ENCODE measurements around the gene JMY.
A peak's percentile ranks its signal among the peaks of the same experiment; 100 is the strongest.

Gene JMY

GRCh38 chr5:79235634-79236361 lies at the start of gene JMY:
JMY (plus strand) TSS chr5:79236131; CDS start chr5:79236651, 520 bp downstream.
- DNase-seq (ENCODE audit: low read depth in 2 of 2), result peak; percentile 75 to 78

DNA sequence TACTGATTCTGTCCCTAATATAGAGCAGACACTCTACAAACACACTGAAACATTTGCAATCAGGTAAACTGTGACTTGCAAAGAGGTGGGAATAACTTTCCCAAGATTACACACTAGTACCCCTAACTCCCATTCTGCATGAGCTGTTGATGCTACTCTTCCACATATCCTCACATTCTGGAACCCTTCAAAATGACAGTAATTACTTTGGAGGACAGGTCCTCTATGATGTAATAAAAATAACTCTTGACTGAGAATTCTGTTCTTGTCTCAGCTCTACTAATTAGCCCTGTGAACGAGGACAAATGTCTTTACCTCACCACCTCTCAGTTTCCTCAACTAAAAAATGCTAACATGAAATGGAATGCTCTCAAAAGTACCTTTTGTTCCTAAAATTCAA lies 49.5 kb upstream of the JMY start:
- no peak for DNase-seq (ENCODE audit: low read depth in 2 of 2)

DNA sequence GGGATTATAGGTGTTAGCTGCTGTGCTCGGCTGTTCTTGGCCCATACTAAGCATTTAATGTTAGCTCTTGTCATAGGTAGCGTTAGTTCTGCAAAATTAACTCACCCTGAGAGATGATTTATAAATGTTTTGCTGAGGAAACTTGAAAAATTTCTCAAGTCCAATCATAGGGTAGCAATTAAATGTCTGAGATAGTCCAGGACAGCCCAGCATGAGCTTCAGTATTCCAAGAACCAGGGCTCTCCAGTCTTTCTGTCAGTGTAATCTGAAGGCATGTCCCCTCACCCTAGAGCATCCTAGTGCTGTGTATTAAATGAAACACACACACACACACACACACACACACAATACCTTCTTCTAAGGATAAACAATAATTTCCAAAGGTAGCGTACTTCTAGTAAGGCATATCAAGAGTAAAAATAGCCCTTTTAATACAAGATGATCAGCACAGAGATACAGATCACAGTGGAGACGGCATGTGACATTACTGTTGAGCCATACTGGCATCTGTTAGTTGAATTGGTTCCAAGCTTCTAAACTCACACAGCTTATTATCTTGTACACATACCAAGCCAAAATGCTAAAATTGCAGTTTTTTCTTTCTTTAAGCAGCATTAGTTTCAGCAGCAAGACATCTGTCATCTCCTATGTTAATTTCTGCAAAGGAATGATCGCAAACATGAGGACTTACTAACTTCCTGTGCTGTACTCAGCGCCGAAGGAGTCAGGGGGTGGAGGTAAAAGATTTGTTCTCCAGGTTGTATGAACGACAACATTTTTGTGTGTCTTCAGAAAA lies 46.3 kb upstream of the JMY start:
- no peak for DNase-seq (ENCODE audit: low read depth in 2 of 2)

- DNase-seq (ENCODE audit: low read depth in 2 of 2), result no peak
These were observed 45.7 kb upstream of the JMY start for GRCh38 chr5:79190235-79190529.

DNA sequence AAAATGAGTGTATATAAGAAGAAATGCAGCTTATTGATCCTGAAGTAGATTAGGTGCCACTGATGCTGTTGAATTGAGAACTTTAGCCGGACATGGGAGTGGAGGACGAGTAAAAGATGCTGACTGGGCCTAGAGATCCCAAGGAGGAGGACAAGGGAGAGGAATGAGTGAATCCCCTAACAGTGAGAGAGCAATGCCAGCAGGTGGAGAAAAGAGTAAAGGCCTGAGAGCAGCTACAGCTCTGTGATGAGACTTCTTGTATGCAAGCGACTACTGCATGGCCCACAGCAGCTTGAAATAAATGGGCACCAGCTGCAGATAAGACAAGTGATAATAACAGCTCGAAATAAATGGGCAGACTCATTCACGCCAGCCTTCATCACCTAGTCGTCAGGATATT lies 44.5 kb upstream of the JMY start:
- DNase-seq (ENCODE audit: low read depth in 2 of 2), result no peak

DNA sequence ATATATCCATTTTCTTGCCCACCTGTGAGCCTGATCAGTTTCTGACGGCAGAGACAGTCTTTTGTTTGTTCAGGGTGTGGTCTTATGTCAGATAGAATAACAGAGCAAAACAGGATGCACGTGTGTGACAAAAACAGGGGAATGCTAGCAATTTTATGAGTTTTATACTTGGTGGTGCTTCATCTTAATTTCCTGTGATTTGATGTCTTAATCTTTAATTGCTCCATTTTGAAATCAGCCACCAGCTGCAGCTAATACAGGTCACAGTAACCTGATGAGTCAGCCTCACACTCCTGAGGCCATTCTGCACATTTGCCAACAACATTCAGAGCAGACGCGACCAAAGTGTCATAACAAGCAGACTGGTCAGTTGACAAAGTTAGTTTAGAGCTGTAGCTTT lies 42.3 kb upstream of the JMY start:
- DNase-seq (ENCODE audit: low read depth in 2 of 2), result no peak

GRCh38 chr5:79200573-79201183 lies 35.3 kb upstream of the JMY start:
- no peak for DNase-seq (ENCODE audit: low read depth in 2 of 2)

GRCh38 chr5:79201206-79201605 lies 34.7 kb upstream of the JMY start:
- DNase-seq (ENCODE audit: low read depth in 2 of 2), result no peak

GRCh38 chr5:79202076-79202475 lies 33.9 kb upstream of the JMY start:
- DNase-seq (ENCODE audit: low read depth in 2 of 2), result no peak

DNA sequence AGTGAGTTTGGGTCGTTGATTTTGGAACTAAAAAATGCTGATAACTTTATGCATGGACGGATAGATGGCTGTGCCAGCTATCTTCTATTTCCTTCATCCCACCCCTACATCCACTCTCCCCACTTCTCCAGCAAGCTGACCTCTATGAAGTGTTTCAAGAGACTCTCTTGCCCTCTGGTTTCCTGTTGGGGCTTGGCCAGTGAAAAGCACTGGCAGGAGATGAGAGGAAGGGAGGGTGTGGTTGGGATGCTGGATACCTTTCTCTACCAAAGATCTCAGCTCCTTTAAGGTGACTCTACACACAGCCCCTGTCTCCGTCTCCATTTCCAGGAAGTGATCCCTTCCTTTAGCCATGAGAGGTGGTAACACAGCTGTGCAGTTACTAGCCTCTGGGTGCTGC lies 30.0 kb upstream of the JMY start:
- DNase-seq (ENCODE audit: low read depth in 2 of 2), result no peak

DNA sequence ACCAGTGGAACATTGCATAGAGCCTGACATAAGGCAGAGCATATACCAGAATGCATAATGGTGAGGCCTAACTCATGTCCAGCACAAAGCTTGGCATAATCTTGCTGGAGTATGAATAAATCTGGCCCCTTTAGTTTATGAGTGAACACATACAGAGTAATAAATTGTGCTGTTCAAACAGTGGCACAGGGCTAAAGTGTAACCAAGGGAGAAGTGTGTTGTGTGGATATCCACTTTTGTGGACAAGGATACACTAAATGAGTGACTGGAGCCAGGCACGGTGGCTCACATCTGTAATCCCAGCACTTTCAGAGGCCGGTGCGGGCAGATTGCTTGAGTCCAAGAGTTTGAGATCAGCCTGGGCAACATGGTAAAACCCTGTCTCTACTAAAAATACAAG lies 29.4 kb upstream of the JMY start:
- no peak for DNase-seq (ENCODE audit: low read depth in 2 of 2)

DNA sequence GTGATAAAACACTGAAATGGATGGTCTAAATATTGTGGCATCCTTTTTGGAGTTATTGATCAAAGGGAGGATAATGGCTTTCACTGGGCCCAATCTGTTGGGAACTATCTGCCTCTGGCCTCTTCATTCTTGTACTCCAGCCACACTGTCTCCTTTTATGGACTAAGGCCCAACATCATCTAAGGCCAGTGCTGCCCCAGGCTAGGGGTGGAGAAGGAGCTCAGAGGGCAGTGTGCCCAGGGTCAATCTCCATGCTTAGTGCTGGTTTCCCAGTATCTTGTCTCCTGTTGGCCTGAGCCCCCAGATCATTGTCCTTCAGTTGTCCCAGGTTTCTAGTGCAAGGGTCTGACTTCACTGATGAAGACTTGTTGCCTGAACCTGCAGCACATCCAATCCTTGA lies 26.4 kb upstream of the JMY start:
- no peak for DNase-seq (ENCODE audit: low read depth in 2 of 2)

- DNase-seq (ENCODE audit: low read depth in 2 of 2), result no peak
These were observed 11.5 kb upstream of the JMY start for GRCh38 chr5:79224286-79224984.

DNA sequence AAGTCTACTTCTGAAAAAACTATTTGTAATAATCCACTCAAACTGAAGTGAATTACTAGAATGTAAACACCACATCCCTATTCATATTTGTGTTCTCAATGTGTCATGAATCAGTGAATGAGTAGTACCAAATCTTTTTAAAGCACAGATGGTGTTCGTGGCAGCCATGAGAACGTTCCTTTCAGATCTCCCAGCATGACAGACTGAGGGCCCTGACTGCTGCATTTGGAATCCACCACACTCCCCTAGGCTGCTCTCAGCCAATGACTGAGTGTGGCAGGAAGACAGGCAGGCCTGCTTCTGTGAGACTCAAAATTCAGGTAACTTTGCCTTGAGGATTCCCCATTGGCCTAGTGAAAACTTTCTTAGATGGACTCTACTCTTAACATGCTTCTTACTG lies 10.9 kb upstream of the JMY start:
- no peak for DNase-seq (ENCODE audit: low read depth in 2 of 2)

DNA sequence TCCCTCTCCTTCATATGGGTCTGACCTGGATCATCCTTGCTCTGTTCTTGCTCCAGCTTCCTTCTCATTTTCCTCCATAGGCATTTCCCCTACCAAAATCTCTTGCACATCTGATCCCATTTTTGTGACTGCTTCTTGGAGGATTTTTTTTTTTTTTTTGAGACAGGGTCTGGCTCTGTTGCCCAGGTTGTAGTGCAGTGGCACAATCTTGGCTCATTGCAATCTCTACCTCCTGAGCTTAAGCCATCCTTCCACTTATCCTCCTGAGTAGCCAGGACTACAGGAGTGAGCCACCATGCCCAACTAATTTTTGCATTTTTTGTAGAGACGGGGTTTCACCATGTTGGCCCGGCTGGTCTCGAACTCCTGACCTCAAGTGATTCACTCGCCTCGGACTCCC lies 10.5 kb upstream of the JMY start:
- DNase-seq (ENCODE audit: low read depth in 2 of 2), result no peak

DNA sequence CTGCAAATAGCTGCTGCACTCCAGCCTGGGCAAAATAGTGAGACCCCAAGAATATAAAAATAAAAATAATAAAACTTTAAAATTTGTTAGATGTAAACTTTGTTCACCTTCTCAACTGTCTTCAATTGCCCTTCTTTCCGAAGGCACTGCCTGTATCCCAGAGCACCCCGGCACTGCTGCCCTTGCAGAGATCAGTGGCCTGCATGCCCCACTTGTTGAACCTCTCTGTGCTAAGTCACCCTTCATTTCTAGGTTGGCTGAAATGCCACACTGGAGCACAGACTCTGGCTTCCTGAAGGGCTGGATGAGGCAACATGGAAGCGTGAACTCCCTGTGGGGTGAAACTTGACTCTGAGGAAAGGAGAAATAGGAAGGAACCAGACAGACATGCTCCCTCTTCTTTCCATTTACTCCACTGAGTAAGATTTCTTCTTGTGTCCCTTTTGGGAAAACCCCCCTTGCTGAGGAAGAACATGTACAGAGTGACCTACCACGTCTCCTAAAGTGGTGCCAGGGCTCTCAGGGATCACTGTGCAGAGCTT lies 8.4 kb upstream of the JMY start:
- no peak for DNase-seq (ENCODE audit: low read depth in 2 of 2)

DNA sequence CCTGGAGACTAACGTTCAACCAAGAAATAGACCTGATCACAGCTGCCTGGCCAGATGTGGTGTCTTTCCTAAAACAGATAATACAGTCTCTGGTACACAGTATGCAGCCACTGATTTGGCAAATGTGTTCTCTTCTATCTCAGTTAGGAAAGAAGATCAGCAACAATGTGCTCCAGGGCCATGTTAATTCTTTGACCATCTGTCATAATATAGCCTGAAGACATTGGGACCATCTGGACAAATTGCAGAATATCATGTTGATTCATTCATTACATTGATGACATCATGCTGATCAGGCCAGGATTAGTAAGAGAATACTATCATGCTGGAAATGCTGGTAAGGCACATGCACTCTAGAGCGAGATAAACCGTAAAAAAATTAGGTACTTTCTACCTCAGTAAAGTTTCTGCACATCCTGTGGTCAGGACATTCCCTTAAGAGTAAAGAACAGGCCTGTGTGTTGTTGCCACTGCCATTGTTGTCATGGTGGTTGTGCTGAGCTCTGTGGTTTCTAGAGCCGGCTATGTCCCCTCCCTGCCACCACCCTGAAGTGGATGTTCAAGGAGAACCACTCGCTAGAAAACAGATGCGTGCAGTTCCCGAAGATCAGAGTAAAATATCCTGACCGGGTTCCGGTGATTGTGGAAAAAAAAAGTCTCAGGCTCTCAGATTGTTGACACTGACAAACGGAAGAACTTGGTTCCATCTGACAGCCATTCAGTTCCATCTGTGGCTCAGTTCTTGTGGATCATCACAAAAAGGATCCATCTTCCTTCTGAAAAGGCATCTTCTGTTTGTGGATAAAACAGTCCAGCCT lies 6.4 kb upstream of the JMY start:
- no peak for DNase-seq (ENCODE audit: low read depth in 2 of 2)

DNA sequence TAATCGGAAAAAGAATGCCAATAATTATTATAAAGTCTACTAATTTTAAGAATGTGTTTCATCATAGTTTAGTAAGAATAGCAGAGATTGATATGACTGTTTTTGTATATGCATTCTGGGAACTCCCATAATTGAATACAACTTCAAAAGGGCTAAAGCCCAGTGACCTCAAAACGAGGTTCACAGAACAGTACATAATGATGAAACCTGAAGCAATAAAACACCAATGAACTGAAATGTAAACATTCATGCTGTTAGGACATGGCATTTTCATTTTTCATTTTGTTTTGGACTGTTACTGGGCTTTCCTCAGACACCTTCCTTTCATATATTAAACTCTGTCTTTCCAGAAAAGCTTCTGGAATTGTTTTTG lies 684 bp upstream of the JMY start:
- DNase-seq (ENCODE audit: low read depth in 2 of 2), result no peak

GRCh38 chr5:79236362-79236969 lies 535 bp downstream of the JMY start:
- peak in 1 of 2 donors; percentile 10 for DNase-seq (ENCODE audit: low read depth in 2 of 2)

GRCh38 chr5:79236970-79237739 lies 1.2 kb downstream of the JMY start:
- DNase-seq (ENCODE audit: low read depth in 2 of 2), result peak; percentile 12 to 13

All from stimulated activated CD8-positive, alpha-beta memory T cell treated with anti-CD3 and anti-CD28 coated beads, Interleukin-2, amount 100 ng/mL, for 48 hours (primary cell).